GM19395 (cell line): Measurements from ENCODE around the gene JAM3.

ENCODE experiments used
- ATAC-seq: cut with Tn5 transposase; IDR thresholded peaks from one replicate; pipeline ENCODE4 v1.9.1; 2021; ENCODE audit warnings: mild to moderate bottlenecking, moderate library complexity; ENCODE audit not compliant: unreplicated experiment

JAM3 gene

DNA sequence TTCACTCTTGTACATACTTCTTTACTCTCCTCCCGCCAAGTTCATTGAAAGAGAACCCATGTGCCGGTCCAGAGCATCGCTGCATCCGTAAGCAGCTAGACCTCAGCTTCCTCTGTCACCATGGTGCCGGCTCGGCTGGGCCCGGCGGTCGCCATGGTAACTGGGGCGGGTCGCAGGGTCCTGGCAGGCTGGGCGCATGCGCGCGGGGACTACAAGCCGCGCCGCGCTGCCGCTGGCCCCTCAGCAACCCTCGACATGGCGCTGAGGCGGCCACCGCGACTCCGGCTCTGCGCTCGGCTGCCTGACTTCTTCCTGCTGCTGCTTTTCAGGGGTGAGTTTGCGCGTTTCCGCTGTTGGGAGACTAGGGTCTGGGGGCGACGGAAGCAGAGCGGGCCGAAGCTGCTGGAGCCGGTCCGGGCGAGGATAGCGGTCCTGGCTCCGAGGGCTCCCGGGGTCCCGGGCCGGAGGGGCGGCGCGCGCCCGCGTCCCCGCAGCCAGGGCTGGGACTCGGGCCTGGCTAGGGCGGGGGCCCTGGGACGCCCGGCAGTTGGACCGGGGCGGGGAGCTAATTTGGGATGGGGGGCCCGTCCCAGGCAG lies at the start of gene JAM3:
JAM3 (plus strand) TSS at position 244 of the 597 bp plus-strand sequence; CDS start at position 256, 12 bp downstream.
- peak; percentile 83 for ATAC-seq

DNA sequence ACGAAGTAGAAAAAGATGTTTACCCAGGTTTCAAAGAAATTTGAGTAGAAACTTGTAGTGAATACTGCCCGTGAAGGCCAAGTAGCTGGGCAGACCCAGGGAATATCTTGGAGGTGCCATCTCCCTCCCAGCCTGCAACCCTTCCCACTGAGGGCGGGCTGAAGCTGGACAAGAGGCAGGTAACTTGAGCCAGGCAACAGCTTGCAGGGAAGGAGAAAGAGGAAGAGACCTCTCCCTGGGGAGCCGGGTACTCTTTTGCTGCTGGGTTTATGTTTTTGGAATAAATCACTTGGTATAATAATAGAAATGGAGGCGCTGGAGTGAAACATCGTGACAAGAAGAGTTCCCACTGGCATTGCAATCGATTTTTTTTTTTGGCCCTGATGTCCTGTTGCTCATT lies 49.4 kb upstream of the JAM3 start:
- no peak for ATAC-seq

DNA sequence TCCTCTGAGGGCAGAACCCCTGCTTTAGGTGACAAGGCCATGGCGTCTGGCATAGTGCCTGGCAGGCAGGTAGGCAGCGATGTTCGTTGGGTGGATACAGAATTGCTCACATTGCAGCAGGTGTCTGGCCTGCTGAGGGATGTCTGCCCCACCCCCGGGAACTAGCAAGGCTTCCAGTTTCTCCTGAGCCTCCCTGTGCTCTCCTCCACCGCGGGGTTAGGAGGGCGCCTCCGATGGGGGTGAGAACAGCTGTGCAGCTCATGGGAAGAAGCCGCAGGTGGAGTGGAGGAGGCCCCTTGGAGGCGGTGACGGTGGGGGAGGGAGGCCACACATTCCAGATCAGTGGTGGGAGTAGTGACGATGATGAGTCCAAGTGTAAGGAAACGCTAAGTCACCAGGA lies 48.3 kb upstream of the JAM3 start:
- ATAC-seq = no peak

DNA sequence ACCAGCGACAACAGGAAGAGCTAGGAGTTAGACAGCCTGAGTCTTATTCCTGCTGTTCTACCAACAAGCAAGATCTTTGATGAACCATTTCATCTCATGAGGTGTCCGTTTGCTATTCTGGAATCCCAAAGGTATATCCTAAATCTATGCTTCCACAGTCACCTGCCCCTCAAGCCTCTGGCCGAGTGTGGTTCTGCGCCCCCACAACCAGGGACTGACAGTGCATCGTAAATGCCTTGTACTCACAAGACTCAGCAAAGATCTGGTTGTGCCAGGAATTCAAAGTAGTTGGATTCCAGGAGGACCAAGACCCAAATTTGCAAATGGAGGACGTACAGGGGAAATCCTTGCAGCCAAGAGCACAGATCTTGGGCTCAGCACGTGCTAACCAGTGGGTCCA lies 47.5 kb upstream of the JAM3 start:
- no peak for ATAC-seq

DNA sequence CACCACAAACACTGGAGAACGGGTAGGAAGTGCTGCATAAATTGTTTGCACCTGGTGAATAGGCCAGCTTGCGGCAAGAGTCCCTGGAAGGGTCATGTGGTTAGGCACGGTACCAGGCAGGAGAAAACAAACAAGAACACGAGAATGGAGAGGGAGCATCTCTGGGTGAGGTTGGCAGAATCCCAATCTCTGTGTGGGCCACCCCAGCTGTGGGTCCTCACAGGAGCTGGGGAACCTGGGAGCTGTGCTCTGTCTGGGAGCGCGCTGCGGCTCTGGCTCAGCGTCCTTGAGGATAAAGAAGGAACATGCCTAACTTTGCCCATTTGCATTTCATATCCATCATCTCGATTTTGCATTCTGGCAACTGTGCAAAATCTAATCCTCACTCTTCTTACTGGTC lies 46.1 kb upstream of the JAM3 start:
- no peak for ATAC-seq

DNA sequence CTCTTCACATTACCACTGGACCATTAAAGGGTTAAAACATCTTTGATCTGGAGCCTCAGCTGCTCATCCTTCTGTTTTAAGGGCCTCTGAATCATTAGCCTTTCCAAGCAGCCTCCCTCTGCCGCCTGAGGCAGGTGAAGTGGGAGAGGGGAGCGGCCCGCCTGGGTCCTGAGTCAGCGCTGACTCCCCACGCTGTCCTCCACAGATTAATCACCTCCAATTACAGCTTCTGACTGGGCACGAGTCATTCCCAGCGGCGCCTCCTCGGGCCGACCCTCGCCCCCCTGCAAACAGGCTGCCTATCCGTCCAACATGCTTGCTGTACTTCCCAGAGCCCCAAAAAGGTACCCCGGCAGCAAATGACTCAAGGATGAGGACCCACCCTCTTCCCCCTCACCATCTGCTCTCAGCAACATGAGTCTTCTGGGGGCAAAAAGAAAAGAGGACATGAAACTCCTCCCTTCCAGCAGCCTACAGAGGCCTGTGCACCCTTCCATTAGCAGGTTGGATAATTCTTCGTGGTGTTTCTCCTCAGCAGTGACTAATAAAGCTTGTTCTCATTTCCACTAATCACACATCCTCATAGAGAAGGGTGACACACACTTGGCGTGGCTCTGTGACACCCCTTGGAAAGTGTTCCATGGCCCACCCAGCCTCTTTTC lies 44.3 kb upstream of the JAM3 start:
- ATAC-seq = no peak

DNA sequence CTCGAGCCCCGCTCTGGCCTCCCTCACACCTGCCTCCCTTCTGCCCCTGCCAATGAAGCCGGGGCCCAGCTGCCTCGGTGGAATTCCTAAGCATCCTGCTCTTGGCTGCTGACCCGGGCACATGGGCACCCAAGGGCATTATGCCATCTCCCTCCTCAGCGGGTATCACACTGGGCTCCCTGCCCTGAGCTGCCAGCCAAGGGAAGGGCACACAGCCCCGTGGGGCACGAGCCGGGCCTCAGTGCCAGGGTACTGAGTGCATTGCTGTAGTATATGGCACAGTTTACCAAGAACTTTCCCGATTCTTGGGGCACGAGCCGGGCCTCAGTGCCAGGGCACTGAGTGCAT lies 43.8 kb upstream of the JAM3 start:
- no peak for ATAC-seq

DNA sequence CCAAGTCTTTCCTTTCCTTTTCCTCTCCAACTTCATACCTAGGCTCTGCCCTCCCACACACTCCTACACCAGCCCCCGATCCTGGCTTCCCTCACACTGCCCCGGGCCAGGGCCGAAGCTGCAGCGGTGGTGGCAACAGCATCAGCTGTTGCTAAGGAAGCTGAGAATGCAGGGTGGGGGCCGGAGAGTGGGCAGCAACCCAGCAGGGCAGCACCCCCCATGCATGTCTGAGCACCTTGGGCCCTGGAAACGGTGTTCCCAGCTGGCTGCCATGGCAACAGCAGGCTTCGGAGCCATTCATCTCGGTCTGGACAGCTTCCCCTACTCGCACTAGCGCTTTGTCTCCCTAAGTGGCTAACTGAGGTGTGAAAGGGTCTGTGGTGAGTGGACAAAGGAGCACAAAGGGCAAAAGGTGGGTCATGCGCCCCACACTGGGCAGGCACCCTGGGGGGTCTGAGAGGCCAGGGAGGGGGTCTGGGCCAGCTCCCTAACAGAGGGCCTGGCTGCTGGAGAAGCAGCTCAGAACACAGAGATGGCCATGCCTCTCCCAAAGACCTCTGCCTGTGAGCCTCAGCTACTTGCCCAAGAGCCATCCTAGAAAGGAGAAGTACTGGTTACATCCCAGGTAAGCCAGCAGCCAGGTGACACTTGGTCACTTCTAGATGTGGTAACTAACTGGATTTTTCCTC lies 42.1 kb upstream of the JAM3 start:
- ATAC-seq = no peak

DNA sequence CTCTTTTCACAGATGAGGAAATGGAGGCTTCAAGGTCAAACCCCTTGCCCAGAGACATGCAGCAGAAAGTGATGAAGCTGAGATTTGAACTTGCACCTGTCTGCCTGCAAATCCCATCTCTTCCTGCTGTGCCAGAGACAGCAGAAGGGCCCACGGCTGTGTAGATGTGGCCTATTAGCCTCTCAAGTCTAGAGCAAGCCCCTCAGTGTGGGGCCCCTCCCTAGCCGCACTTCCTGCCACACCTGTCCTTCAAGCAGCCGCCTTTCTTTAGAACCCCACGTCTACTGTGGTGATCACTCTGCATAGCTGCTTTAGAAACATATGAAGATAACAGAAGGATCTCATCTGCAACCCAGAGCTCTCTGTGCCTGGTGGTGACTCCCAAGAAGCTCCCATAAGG lies 41.2 kb upstream of the JAM3 start:
- no peak for ATAC-seq

DNA sequence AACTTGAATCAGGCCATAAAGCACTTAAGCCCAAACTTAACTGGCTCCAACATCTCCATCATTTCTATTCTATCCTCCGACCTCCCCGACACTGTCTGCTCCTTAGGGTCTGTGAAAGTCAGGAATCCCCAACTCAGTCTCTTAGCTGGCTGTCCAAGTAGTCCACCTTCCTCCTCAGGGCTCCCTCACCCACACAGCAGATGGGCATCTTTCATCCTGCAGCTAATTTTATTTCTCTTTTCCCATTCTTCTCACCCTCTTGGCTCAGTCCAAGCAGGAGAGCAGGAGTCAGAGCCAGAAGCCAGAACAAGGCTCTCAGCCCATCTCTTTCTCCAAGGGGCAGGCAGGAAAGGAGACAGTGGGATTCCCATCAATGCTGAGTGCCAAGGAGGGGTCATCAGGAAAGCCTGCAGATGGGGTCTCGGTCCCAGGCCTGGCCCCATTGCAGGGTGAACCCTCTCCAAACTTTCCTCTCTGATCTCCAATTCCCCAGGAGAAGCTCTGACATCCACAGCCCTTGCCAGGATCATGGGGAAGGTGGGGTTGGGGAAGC lies 40.4 kb upstream of the JAM3 start:
- no peak for ATAC-seq

DNA sequence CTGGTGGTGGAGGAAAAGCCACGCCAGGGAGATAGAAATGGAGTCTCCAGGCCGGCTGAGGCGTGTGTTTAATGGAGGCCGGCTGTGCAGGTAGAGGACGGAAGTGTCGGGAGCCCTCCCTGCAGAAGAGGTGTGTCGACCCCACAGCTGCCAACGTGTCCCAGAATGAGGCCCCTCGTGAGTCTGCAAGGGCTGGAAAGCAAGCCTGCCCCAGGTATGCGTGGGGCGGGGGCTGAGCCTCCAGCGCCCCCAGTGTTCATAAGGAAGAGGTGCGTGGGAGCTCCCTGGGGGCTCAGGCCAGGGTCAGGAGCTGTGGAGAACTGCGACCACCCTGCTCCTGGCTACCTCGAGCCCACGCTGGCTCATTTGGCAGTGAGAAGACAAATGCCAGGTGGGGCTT lies 38.0 kb upstream of the JAM3 start:
- ATAC-seq = no peak

DNA sequence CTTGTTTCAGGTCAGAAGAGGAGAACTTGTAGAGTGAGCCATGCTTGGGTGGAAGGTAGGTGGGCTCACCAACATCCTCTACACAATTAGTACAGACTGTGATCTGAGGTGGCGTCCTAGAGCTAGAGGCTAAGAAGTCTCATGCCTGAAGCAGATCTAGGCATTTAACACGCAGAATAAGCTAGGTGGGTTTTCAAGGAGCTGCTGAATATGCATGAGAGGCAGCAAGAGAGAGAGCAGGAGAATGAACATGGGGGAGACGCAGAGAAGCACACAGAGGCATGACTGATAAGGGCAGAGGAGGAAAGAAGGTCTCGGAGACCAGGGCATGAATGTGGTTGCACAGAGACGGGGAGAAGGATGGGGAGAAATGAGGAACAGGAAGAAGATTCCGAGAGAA lies 36.8 kb upstream of the JAM3 start:
- ATAC-seq = no peak

DNA sequence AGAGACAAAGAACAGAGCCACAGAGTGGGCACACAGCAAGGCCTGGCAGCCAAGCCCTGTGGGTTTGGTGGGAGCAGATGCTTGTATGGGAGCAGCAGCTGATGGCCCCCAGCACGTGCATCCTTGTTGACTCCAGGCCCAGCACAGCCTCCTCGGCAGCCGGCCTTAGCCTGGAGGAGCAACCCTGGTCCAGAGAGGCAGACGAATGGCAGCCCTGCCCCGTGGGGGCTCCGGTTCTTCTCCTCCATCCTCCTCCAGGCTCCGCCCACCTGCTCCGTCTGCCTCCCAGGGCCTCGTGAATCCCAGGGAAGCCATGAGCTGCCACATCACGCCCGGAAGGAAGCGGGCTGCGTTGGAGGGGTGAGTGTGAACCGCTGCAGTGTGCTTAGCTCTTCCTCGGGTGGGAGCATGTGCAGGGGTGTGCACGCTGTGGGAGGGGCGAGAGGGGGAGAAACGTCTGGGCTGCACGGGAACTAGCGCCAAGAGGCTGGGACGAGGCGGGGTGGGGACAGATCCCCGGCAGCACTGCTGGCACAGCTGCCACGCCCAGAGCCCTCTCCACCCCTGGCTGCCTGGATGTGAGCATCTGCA lies 36.3 kb upstream of the JAM3 start:
- ATAC-seq = no peak

DNA sequence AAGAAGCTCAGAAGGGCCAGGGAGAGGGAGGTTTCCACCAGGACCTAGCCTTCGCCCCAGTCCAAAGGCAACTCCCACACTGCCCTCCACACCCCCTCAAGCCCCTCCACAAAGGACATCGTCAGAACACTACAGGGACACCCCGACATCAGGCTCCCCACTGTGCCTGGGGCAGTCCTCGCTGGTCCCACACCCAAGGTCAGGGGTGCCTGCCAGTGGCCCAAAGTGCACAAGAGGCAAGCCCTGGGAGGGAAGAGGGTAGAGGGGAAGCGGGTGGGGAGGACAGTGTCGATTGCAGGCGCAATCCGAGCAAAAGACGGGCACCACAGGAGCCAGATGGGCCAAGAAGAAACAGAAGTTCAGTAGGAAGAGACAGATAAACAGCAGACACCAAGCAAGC lies 35.6 kb upstream of the JAM3 start:
- no peak for ATAC-seq

DNA sequence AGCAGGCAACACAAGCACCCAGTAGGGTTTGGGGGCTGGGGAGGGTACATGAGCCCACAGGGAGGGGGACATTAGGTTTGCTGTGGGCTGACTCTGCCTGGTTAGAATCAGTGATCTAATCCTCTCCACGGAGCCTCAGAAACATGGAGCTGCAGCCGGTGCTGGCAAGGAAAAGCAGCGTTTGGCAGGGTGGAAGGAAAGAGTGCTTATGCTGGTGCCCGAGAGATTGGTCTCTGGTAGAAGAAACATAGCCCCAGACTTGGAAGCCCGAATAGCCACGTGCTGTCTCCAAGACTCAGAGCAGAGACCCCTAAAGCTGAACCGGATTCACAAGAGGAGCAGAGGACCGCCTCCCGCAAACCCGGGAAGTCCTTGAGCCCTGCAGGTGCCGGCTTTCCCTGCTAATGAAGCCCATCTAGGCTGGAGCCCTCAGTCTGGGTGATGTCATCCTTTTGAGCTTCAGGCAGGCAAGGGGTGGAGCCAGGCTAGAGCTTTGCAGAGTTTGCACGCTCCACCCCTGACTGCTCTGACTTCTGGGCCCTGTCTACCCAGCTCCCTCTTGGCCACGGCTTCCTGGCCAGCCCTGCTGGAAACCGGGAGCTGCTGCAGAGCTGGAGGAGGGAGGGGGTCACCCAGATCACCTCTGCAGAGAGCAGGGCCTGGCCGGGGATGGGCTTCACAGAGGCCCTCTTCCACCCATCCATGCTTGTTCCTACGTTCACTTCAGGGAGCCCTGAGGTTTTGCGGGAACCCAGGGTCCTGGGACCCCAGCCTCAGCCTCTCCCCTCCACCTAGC lies 35.0 kb upstream of the JAM3 start:
- ATAC-seq = peak; percentile 65

DNA sequence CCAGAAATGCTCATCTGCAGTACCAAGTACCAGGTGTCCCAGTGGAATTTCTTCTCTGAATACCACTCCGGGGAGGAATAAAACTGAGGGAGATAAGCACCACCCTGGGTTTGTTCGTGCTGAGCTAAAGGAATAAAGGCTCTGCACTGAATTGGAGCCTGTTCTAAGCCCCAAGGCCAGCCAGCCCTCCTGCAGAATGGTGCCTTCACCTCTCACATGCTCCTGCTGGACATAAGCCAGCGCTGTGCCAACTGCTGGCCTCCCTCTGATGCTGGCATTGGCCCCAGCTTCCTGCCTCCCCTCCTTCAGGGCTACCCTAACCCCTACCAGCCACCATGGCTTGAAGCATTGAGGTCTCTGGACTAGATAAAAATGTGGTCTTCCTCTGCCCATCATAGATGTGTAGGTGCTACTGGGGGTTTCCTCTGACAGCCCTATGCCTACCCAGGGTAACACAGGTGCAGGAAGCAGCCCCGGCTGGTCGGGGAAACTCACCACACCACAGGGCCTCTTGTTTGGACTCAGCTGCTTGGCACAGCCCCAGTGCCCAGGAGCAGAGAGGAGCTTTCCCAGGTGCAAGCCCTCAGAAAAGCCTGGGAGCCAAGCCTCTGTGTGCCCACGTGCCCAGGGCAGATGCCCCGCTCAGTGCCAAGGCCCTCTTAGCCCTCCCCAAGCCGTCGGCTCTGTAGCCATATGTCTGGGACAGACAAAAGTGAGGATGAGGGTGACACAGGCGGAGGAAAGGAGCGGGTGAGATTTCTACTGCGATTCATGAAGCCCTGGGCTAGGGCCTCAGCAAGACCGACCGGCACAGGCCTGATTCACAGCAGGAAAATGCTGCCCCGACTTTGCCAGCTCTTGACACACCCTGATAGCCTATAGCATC lies 34.1 kb upstream of the JAM3 start:
- ATAC-seq = no peak

DNA sequence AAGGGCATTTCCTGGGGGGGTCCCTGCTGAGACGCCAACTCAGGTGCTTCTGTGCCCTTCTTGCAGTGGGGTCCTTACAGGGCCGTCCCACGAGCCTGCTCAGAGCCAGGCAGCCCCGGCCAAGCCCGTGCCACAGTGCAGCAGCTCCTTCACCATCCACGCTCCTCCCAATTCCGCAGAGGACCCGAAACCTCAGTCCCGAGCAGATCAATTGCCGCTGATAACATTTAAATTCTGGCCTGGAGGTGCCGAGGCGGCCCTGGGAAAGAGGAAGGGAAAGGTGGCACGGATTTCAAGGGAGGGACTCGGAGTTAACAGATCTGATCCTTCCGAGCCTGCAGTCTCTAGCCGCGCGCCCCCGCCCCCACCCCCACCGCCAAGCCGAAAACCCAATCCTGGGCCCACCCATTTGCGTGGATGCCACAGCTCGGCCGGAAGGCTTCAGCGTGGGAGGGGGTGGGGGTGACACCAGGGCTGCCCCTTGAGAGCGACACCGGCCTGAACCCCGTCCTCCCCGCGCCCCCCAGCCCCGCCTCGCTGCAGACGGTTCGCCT lies 32.3 kb upstream of the JAM3 start:
- no peak for ATAC-seq

DNA sequence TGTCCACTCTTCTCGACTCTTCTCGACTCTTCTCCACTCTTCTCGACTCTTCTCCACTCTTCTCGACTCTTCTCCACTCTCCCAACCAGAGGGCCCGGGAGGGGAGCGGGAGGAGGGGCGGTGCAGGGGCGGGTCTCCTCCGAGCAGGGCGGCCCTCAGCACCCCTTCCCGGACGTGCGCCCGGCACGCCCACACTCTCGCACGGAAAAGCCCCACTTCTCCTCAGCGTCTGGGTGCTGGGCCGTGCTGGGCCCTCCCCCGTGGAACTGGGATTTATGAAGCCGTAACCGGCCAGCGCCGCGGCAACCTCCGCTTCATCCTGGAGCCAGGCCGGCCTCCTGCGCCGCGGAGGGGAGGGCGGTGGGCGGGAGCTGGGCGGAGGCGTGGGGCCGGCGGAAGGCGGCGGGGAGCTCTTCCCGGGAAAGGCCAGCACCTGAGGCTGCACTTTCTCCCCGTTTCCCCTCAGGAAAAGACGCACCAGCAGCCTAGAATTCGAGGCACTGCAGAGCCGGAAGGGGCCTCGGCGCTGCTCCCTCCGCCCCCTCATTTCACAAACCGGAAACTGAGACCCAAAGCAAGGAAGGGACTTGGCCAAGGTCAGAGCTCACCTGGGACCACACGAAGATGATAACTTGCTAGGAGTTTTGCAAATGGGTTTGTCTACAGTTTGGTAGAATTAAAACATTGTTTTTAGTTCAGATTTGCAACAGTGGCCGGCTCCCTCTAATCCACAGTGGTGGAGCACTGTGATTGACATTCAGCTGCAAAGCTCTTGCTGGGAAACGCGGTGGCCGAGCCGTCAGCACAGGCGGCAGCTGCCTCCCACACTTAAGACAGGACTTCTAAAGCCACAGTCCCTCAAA lies 31.6 kb upstream of the JAM3 start:
- peak; percentile 81 for ATAC-seq
